NCI-H510A treated with DMSO at 0.1 percent for 48 hours (cell line): Measurements from ENCODE around the gene PTCHD4.

Experiments used
- DNase-seq: peaks from one replicate; lab custom pipeline; 2025; lab: John Stamatoyannopoulos, UW

PTCHD4 gene

DNA sequence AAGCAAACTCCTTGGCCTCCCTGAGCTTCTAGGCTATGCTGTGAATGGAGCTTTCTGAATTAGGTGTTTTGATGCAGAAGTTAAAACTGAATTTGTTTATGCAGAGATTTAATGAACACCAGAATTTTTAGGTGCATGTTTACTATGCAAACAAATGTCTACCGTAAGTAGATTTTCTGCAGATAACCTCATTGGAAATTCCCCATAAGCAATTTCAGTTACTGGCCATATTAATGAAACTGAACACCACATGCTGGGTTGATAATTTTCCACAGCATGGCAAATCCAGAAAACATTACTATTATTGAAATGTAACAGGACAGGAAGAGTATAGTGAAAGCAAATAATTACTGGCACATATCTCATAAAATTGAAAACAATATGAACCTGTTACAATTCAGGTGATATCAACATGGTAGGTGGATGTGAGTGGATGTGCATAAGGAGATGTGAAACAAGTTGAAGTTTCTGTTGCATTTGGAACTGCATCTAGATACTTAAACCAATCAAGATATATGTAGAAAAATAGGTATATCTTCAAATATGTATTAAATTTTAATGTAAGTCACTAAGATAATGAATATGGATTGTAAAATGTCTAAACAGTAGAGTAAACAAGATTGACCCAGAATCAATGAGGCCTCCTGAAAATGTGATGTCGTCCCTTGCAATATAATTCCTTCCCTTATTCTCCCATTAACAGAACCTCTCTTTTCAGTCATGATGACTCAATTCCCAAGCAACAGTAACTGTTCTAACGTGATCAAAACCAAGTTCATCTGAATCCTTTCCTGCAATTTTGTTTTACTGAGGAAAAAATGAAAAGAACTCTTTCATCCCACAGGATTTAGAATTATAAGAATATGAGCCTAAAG is 11.0 kb downstream of the PTCHD4 start:
- no peak for DNase-seq

DNA sequence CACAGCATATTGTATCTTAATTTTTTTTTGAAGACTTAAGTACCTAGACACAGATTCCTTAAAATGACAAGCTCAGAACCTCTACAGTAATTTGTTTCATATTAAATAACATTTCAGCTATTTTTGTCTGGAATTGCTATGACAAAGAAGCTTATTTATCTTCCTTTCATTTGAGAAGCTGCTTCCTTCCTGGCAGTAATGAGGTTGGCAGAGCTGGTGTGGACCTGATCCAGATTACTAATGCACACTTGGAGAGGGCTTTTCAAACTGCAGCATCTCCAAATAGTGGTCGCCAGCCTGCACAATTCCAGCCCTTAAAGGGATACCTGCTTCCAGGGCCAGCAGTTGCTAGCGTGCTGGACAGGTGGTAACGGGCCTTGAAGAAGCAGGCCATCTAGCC is 12.1 kb downstream of the PTCHD4 start:
- DNase-seq, result no peak

DNA sequence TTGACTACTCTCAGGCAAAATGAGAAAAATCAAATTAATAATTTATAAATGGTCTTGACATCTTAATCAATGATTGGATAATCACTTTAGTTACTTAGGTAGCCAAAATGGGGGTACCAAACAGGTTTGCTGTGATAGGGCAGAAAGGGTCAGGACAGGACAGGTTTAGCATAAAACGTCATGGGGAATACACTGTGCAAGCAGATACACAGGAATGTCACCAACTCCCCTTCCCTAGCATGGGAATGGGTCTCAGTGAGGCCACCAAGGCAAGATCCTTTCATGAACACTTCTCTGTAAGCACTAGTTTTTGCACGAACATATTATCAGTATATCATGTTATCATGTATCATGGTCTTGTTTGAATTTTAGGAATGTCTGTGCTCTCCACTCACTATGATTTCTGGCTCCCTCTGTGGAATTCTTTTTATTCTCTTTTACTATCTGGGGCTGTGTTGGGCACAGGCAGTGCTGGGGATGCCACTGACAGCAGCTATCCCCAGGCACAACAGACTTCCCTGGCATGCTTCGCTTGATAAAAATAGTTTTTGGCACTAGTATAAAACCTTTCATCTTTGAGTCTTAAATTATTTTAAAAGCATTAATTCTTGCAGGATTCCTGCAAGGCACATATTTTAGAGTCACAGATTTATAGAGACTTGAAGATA is 18.3 kb downstream of the PTCHD4 start:
- DNase-seq, result no peak

DNA sequence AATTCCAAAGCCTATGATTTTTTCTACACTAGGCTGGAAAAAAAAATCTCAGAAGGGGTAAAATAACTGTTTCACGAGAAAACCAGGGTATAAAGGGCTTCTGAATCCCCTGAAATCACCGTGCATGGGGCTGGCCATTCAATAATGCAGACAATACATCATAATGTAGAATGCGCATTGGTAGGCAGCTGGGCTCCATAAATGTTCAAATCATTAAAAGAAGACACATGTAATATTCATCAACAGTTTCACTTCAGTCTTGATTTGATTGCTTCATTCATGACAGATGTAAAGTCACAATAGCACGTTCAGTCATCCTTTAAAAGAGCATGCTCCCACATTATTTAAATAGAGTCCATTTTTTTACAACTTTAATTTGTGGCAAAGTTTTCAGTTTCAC is 20.5 kb downstream of the PTCHD4 start:
- DNase-seq, result no peak

DNA sequence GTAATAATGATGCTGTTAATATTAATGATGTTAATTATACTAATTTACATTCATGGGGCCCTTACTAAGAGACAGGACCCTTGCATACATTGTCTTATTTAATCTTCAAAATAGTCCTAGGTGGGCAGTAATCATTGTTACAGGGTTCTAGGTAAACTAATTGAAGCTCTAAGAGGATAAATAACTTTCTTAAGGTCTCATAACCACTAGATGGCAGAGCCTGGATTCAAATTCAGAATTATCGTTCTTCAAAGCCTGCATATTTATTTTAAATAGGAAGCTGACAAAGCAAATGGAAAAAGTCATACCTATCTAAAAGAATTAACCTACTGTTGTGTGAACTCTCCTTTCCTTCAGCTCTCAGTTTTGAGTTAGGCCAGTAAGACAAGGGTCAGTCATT is 23.5 kb downstream of the PTCHD4 start:
- peak; percentile 73 for DNase-seq

DNA sequence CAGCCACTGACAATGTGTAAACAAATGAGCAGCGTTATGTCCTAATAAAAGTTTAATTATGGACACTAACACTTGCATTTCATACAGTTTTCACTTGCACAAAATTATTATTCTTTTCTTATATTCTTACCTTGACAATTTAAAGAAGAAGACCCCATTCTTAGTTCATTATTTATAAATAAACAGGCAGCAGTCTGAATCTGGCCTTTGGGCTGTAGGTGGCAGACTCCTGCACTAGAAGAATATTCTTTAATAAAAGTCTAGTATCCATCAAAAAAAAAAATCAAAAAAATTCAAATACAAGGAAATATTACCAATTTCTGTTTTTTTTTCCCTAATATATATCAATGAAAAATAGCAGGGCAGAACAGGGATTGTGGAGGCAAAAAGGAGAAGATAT is 24.8 kb downstream of the PTCHD4 start:
- no peak for DNase-seq

DNA sequence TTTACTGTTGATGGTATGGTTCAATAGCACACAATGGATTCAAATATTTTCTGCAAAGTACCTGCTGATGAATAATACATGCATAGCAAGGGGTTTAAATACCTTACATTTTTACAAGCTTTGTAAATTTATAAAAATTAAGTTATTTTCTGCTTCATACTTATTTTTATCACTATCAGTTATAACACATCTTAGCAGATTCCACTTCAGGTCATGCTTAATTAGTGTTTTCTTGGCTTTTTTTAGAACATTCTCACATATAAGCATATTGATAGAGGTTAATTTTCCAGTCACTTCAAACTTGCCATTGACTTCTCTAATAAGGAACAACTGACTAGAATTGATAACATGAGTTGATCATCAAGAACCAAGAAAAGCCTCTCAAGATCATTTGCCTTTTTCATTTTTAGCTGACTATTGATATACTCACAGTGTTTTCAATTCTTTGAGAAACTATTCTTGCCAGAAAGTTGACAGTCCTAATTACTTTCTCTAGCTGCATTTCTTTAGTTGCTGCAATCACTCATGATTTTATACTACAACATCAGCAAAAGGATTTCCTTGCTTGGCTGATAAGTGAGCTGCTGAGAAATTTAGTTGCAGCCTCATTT is 25.8 kb downstream of the PTCHD4 start:
- no peak for DNase-seq

DNA sequence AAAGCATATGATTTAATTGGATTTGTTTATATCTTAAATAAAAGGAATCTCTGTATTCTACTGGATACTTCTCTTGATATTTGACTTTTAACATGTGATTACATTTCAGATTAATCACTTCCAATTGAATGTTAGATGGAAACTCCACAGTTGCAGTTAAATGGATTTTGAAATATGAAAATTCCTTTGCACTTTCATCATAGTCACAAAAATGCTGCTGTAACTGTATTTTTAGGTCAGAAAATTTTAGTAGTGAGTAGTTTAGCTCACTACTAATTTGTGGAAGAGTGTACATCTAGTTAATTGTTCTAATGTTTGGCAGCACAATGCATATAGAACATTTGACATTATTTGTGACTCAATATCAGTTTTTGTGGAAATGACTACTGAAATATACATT is 26.8 kb downstream of the PTCHD4 start:
- no peak for DNase-seq

DNA sequence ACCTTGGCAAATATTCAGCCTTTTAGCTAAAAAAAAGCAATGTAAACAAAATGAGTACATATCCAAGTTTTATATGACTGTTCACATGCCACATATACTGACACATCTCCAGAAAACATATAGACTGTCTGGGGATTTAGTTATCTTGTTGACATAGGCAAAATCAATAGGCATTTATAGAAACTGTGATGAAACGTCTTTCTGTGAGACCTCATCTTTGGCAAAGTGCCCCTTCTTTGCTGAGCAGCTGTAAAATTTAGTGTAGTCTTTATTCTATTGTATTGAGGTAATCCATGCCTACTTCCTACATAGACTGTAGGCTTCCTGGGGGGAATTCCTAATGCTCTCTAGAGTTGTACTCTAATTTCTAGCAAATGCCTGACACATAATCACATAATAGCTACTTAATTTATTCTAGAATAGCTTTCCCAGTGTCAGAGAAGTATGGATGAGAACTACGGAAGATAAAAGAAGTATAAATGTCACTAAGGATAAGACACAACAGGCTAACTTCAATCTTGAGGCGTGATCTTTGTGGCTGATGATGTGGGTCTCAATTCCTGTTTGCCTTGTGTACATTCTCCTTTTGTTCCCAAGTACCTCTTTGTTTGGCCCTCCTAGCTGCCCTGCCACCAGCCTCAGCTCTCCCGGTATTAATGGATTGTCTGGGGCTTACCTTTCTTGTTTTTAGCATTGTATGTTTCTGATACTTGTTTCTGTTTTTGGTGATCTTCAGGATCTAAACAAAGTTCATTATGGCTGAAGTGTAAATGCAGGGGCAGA is 30.6 kb downstream of the PTCHD4 start:
- no peak for DNase-seq

DNA sequence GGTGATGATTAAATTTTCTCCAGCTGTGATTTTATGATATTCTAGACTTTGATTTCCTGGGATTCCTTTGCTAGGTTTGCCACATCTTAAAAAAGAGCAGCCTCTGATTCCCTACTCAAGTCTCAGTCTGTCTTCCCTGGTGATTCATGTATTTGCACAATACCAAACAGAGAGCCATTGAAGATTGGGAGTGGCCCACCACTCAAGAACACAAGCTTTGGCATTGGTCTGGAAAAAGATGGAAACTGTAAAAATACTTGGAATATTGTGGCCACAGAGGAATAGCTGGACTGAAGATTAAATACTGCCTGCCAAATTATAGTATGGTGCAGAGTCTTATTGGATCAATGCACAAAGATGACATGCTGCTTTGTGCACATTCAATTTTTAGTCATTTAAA is 32.9 kb downstream of the PTCHD4 start:
- no peak for DNase-seq

DNA sequence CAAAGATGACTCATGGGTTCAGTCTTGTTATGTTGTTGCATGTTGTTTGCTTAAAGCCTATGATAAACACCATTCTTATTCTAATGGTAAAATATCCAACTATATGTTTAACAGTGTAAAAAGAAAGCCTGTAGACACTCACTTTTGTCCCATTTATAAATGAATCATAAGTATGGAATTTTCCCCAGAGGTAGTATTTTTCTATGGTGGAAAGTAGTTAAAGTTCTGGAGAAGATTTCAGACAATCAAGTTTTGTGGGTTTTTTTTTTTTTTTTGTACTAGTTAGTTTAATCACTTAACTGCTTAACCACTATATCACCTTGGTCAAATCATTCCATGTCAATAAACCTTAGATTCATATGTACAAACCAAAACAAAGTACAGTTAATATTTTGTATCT is 35.8 kb downstream of the PTCHD4 start:
- DNase-seq, result no peak

DNA sequence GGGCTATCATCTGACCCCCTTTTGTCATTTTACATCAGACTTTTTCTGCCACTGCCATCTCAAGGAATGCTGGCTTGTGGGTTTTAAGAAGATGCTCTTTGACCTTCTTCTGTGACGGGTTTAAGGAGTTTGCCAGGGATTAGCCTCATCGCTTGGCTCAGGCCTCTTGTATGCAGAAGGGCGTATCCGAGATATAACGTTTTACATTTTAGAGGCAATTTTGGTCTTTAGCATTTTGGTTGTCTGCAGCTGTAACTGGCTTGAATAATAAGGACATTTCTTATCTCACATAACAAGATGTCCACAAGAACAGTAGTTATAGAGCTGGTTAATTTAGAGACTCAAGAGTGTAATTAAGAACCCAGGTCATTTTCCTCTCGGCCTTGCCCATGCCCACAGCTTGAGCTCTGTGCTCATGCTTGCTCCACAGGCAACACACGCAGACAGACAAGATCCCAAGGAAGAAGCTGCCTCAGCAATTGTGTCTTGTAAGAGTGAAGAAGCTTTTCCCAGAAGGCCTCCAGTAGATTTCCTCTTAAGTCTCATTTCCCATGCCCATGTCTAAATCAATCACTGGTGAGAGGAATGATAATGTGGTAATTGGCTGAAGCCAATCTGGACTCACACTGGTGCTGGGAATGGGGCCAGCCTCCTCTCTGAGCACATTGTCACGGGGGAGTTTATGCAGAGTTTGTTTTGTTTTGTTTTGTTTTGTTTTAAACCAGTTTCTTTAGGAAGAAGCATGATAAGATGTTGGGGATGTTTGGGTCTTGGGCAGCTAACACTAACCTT is 36.8 kb downstream of the PTCHD4 start:
- no peak for DNase-seq

DNA sequence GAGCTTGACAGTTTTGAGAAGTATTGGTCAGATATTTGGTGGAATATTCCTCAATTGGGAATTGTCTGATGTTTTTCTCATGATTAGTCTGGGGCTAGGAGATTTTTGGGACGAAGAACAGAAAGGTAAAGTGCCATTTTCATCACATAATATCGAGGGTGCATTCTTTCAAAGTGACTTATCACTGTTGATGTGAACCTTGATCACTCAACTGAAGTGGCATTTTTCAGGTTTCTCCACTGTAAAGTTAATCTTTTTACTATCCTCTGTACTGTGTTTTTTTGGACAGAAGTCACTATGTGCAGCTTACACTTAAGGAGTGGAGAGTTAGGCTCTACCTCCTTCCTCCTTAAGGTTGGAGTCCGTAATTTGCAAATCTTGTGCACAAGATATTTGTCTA is 39.2 kb downstream of the PTCHD4 start:
- no peak for DNase-seq

DNA sequence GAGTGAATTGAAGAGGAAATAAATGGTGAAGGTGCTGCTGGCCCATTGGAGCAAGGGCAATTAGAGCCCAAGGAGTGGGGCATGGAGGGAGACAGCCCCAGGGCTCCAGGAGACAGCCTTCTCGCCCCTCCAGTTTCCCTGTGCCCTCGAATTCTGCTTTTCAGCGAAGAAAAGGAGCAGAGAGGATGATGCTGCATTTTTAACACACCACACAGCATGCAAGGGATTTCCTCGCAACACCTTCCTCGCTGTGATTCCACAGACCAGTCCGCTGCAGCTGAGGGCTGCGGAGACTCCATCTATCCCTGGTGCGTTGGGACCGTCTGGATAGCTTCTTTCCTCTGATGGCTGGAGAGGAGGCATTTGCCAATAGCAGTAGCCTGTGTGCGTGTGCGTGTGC is 41.7 kb downstream of the PTCHD4 start:
- no peak for DNase-seq

DNA sequence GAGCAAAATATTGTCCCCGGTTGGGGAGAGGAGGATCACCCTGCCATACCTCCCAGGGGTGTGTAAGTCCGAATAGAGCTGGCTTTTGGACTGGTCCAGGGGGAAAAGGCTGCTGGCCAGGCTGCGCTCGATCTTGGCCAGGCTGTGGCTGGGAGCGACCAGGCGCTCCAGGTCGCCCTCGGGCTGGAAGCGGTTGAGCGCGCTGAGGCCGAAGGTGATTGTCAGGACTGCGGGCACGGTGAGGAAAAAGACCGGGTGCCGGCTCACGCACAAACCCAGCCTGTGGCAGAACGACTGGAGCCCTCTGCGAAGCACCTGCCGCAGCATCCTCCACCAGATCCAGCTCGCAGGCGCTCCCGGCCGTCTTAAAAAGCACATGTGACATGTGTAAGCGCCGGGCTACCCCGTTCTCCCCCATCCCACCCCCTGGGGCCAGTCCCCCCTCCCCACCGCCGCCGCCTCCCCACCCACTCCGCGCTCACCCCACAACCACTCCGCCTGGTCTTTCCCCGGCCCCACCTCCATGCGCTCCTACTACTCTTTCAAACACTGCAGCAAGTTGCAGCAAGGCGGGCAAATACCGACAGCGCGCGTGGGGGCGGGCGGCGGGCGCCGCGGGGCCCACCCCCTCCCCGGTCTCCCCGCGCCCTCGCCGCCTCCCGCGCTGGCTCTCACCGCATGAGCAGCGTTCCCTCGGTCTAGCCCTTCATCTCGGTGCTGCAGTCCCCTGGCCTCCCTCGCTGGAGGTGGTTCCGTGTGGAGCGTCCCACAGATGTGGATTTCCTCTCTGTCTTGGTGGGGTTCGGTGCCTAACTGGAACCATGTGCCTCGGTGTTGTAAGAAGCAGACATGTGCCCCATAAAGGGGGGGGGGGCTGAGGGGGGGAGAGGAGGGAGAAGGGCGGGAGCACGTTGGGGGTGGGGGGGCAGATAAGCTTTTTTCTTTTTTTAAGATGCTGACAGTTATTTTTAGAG is 42.4 kb downstream of the PTCHD4 start:
- DNase-seq, result peak; percentile 60

DNA sequence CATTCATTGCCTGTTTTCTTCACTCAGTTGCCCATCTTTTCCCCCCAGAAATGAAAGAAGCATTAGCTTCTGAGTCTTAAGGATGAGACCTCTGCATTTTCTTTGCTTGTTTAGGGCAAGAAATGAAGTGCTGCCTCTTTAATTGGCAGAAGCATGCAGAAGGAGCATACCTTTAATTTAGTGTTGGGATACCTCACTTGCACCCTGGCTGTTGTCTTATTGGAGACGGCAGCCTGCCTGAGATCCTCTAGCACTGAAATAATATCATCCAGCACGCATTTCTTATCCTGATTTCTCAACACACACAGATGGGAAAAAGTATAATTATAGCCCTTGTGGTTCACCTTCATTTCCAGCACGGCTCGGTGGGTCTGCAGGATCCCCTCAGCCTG is 43.1 kb downstream of the PTCHD4 start:
- no peak for DNase-seq

DNA sequence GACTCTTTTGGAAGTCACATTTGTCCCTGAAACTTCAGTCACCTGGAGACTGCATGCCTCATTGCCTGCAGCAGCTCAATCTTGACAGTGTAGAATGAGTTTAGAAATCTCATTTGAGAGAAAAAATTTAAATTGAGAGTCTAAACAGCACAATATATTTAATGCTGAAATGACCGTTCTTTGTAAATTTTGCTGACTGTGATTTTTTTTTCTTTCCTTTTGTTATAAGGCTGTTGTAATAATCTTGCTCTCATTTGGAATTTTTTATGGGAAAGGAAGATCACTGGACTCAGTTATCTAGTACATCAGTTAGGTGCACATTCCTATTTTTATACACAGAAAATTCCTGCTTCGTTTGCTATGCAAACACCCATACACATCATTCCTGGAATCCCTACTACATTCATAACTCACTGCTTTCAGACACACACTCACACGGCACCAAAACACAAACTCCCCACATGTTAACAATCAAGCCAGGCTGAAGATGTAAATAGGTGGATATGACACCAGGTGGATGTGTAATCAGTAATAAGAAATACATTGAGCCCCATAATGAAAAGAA is 43.8 kb downstream of the PTCHD4 start:
- DNase-seq, result no peak

DNA sequence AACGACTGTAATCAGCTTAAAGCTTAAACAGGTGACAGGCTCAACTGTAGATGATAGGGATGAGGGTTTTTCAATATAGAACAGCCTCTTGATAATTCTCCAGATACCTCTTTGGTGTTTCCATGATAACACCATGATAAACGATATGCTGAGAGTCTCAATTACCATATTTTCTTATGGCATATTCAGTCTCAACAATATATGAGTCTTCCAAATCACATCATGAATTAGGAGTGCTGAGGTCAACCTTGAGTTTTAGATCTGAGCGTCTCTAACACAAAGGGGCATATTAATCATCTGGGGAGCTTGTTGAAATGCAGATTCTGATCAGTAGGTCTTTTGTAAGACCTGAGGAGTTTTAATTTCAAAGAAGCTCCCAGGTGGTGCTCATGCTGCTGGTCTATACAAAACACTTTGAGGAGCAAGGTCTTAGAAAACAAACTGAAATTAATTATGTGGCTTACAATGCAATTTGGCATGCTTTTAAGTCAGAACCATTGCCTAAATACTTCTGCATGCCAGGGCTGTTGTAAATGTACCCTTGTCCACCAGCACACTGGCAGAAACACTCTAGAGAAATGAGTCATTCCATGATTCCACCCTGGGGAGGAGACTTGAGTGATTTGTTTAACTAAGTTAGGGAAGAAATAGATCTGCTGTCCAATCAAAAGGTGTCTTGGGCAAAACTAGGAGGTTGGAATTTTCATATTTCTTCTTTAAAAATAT is 49.6 kb downstream of the PTCHD4 start:
- DNase-seq, result no peak
